22Rv1 (cell line): ENCODE data around the gene SLAMF1.

ENCODE experiments used
- ZFX ChIP-seq: fragments of 450-650 bp; IDR thresholded peaks from 2 replicates; pipeline ENCODE4 v1.6.1; 2017; ENCODE audit warnings: antibody characterized with exemption, borderline replicate concordance
- TF ChIP-seq, protein P1 (sequence below): fragments of 450-650 bp; IDR thresholded peaks from 2 replicates; pipeline ENCODE4 v1.5.1; 2017; ENCODE audit warnings: mild to moderate bottlenecking

DNA sequence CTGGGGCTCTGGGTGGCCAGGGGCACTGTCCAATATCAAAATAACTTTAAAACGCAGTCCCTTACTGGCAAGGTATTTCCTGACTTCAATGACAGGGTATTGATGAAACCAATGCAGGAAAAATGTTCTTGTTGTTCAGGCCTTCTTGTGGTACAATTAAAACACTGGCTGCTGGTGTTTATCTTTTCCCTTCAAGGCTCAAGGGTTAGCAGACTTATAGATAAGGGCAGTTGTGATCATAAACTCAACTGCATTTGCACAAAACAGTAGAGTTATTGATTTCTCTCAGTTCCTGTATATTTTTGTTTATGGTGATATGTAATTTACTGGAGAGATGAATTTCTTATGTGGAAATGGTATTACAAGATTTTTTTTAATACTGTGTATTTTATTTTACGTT lies 64.9 kb downstream of the SLAMF1 start:
- TF ChIP-seq, protein P1, sequence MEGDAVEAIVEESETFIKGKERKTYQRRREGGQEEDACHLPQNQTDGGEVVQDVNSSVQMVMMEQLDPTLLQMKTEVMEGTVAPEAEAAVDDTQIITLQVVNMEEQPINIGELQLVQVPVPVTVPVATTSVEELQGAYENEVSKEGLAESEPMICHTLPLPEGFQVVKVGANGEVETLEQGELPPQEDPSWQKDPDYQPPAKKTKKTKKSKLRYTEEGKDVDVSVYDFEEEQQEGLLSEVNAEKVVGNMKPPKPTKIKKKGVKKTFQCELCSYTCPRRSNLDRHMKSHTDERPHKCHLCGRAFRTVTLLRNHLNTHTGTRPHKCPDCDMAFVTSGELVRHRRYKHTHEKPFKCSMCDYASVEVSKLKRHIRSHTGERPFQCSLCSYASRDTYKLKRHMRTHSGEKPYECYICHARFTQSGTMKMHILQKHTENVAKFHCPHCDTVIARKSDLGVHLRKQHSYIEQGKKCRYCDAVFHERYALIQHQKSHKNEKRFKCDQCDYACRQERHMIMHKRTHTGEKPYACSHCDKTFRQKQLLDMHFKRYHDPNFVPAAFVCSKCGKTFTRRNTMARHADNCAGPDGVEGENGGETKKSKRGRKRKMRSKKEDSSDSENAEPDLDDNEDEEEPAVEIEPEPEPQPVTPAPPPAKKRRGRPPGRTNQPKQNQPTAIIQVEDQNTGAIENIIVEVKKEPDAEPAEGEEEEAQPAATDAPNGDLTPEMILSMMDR, result no peak
- TF ChIP-seq ZFX, result no peak
